Pancreas (tissue), 10 donors: ENCODE data around the gene ERMAP. TPM values are rescaled to one million over a fixed set of nuclear protein-coding genes. Genes with fewer than 3 reads are reported as not detected.
A peak's percentile ranks its signal among the peaks of the same experiment; 100 is the strongest.
"Not testable (repeated sequence)": the region's sequence is repeated elsewhere in the genome, so short reads cannot be mapped to it uniquely, and the experiment has no call there.

ENCODE experiments used
- ATAC-seq, 4 donors: fragments of 200-7000 bp; cut with Tn5 transposase; one replicate each; pipeline versions ENCODE4 v1.8.0 to v1.9.1; 2020; ENCODE audit warnings: mild to moderate bottlenecking in 4 of 4, moderate library complexity in 4 of 4
- DNase-seq, 6 donors: peaks; one replicate each; pipeline ENCODE4 v3.0.0-alpha.2; 2020
- FAIRE-seq: peaks from 2 replicates; lab custom pipeline; 2012; peaks lifted over from hg19 to GRCh38; lab: Jason Lieb, UNC
- H3K27ac ChIP-seq, 4 donors: fragments of 200-600 bp; sonication (generic); 1 replicate in 3 of 4; 2 replicates in 1 of 4; pipeline versions ENCODE4 v1.5.0 to v1.8.0; 2020
- H3K27me3 ChIP-seq, 4 donors: fragments of 200-600 bp; one replicate each; pipeline ENCODE4 v1.8.0; 2021
- H3K36me3 ChIP-seq, 3 donors: fragments of 200-600 bp; sonication (generic) in 1 of 3; one replicate each; pipeline versions ENCODE4 v1.5.0 to v1.8.0; 2020 to 2021
- H3K4me1 ChIP-seq, 3 donors: fragments of 200-600 bp; one replicate each; pipeline ENCODE4 v1.8.0; 2021
- H3K4me3 ChIP-seq, 4 donors: fragments of 200-600 bp; sonication (generic) in 2 of 4; one replicate each; pipeline versions ENCODE4 v1.5.0 to v1.8.0; 2020 to 2021
- H3K9me3 ChIP-seq, 4 donors: fragments of 200-600 bp; one replicate each; pipeline ENCODE4 v1.8.0; 2021
- CTCF ChIP-seq, 4 donors: fragments of 200-600 bp; sonication (generic) in 3 of 4; IDR thresholded peaks; one replicate each; pipeline versions ENCODE4 v1.5.0 to v1.8.0; 2021; ENCODE audit warnings: antibody characterized with exemption in 4 of 4
- WGBS, 2 donors: extraction: QIAGEN DNeasy Blood & Tissue Kit; methylation state at CpG; one replicate each; pipeline ENCODE4 v1.1.7; 2013; 5-methylcytosine and 5-hydroxymethylcytosine counted together
- intact Hi-C, 3 donors: fragments of 100-400 bp; cut with DNase I; formaldehyde crosslinking; loops; one replicate each; pipeline versions ENCODE4 v1.11.1 to v1.14.2; 2022
- polyA plus RNA-seq, 2 donors: library from polyadenylated mRNA; stranded (reverse); fragments of 200-250 nt; gene quantifications; one replicate each; pipeline ENCODE4 v1.2.3, GENCODE V29; 2013
- total RNA-seq, 6 donors: library from RNA; stranded (reverse); fragmentation: NEBNext Ultra II Directional in 4 of 6; extraction: Animal tissue kit (Norgen Biotek cat#: 25700) in 4 of 6; gene quantifications; one replicate each; pipeline versions ENCODE4 v1.2.1 to v1.2.4, GENCODE V29; 2021 to 2023
- donor health status: healthy with polysubstance abuse.
- donor health status: DM: no; HTN: no; CAD: no; lungs with moderate emphysema.
- donor health status: DM: no; HTN: no; CAD: no.
- donor health status: control.
- donor health status: control.
- donor health status: Bipolar disorder and iron deficiency.
- donor health status: DM: yes; HTN: yes; CAD: no.
- donor health status: DM: no; HTN: no; CAD: no.
- donor health status: DM: no; HTN: no; CAD: no.
- donor health status: DM: yes; HTN: yes; CAD: no.

ERMAP gene
- total and polyA plus RNA-seq, 8 donors = 4.8 to 11.2 (median 8.5) TPM

GRCh38 chr1:42851420-42851819 is 34.5 kb downstream of the ERMAP start:
- Histone ChIP-seq H3K27ac (no peak overlapping the region), H3K9me3 (no peaks in the 10 kb centered on the region), H3K4me1 (peaks cover 0 to 10% (median 8%) of the 10 kb centered on the region in 3 donors), H3K4me3 (no peak overlapping the region), H3K36me3 (peaks cover 0 to 6% (median 0%) of the 10 kb centered on the region in 3 donors), H3K27me3 (no peaks in the 10 kb centered on the region)
- TF ChIP-seq CTCF (IDR thresholded peaks at IDR 0.05) = no peak
- FAIRE-seq = no peak
- WGBS, 2 donors = 97 to 98% methylated on average over 15 of the region's 15 CpGs
- DNase-seq = no peak
- intact Hi-C loops = no loop called here
- no peak for ATAC-seq

- H3K4me3 ChIP-seq = no peak overlapping the region
- H3K27ac ChIP-seq = no peak overlapping the region
- no peaks in the 10 kb centered on the region for H3K27me3 ChIP-seq
- 90 to 95% methylated on average over 2 of the region's 2 CpGs for WGBS, 2 donors
- intact Hi-C loops = no loop called here
- no peaks in the 10 kb centered on the region for H3K9me3 ChIP-seq
- ATAC-seq (no peak), DNase-seq (no peak), FAIRE-seq (no peak)
- peaks cover 0 to 6% (median 0%) of the 10 kb centered on the region in 3 donors for H3K36me3 ChIP-seq
- TF ChIP-seq CTCF (IDR thresholded peaks at IDR 0.05) = no peak
- H3K4me1 ChIP-seq = peaks cover 0 to 10% (median 8%) of the 10 kb centered on the region in 3 donors
Measured at GRCh38 chr1:42851960-42852607, 35.2 kb downstream of the ERMAP start.

GRCh38 chr1:42852608-42852980 is 35.7 kb downstream of the ERMAP start:
- Histone ChIP-seq H3K27me3 (no peaks in the 10 kb centered on the region), H3K36me3 (peaks cover 0 to 6% (median 0%) of the 10 kb centered on the region in 3 donors), H3K4me3 (no peak overlapping the region), H3K4me1 (peaks cover 0 to 4% (median 3%) of the 10 kb centered on the region in 3 donors), H3K9me3 (no peaks in the 10 kb centered on the region), H3K27ac (no peak overlapping the region)
- no peak for TF ChIP-seq CTCF (IDR thresholded peaks at IDR 0.05)
- no peak for FAIRE-seq
- intact Hi-C loops = no loop called here
- 46 to 48% methylated on average over 2 of the region's 2 CpGs for WGBS, 2 donors
- no peak for DNase-seq
- no peak for ATAC-seq

- FAIRE-seq = no peak
- no peak for TF ChIP-seq CTCF (IDR thresholded peaks at IDR 0.05)
- peak in 1 of 4 donors; percentile 32 for ATAC-seq
- no peak overlapping the region for H3K4me3 ChIP-seq
- no peak for DNase-seq
- WGBS, 2 donors = 55 to 58% methylated on average over 6 of the region's 6 CpGs
- H3K27me3 ChIP-seq = no peaks in the 10 kb centered on the region
- H3K27ac ChIP-seq = no peak overlapping the region
- peaks cover 0 to 6% (median 0%) of the 10 kb centered on the region in 3 donors for H3K36me3 ChIP-seq
- intact Hi-C loops = no loop called here
- no peaks in the 10 kb centered on the region for H3K9me3 ChIP-seq
- no peaks in the 10 kb centered on the region for H3K4me1 ChIP-seq
Measured at GRCh38 chr1:42853116-42853884, 36.4 kb downstream of the ERMAP start.

- H3K9me3 ChIP-seq, H3K36me3 ChIP-seq, H3K4me1 ChIP-seq, FAIRE-seq, H3K4me3 ChIP-seq, H3K27me3 ChIP-seq, H3K27ac ChIP-seq, intact Hi-C loops, DNase-seq, ATAC-seq: not testable (repeated sequence)
- WGBS, 2 donors = 84 to 85% methylated on average over 3 of the region's 3 CpGs
Measured at GRCh38 chr1:42856554-42856953, 39.6 kb downstream of the ERMAP start.

- WGBS, 2 donors = 69 to 77% methylated on average over 5 of the region's 5 CpGs
- ATAC-seq, H3K27ac ChIP-seq, H3K27me3 ChIP-seq, FAIRE-seq, DNase-seq, intact Hi-C loops, H3K9me3 ChIP-seq, H3K4me3 ChIP-seq, H3K4me1 ChIP-seq, H3K36me3 ChIP-seq: not testable (repeated sequence)
Measured at GRCh38 chr1:42859366-42859765, 42.4 kb downstream of the ERMAP start.
